HL-60 (cell line): ENCODE measurements around the gene RENBP.
"Not testable (repeated sequence)": the region's sequence is repeated elsewhere in the genome, so short reads cannot be mapped to it uniquely, and the experiment has no call there.

Experiments used
- DNase-seq, 2 experiments: peaks; one replicate each; pipeline ENCODE4 v3.0.0-alpha.2; 2010 to 2020; ENCODE audit warnings: low read depth in 1 of 2, low spot score in 1 of 2
- H3K27ac ChIP-seq: fragments of 250-450 bp; sonication (Bioruptor Pico); replicated peaks from 2 replicates; pipeline ENCODE4 v1.5.1; 2020; ENCODE audit warnings: mild to moderate bottlenecking, moderate library complexity
- H3K27me3 ChIP-seq: fragments of 250-450 bp; sonication (Bioruptor Pico); 2 replicates; pipeline ENCODE4 v1.5.1; 2021; ENCODE audit warnings: mild to moderate bottlenecking, moderate library complexity; ENCODE audit not compliant: insufficient read depth, poor library complexity, severe bottlenecking
- H3K4me3 ChIP-seq: replicated peaks from 2 replicates; pipeline ENCODE4 v1.5.1; 2011; ENCODE audit warnings: mild to moderate bottlenecking, control low read depth, low read length; ENCODE audit not compliant: insufficient read depth
- CTCF ChIP-seq: IDR thresholded peaks from one replicate; pipeline ENCODE4 v1.5.1; 2011; ENCODE audit warnings: low read length, control low read depth, inconsistent platforms; ENCODE audit not compliant: insufficient read depth
- GABPA ChIP-seq: IDR thresholded peaks from 2 replicates; pipeline ENCODE4 v1.6.1; 2012; ENCODE audit warnings: low read depth
- POLR2AphosphoS5 ChIP-seq: IDR thresholded peaks from 2 replicates; pipeline ENCODE4 v1.6.1; 2012; ENCODE audit warnings: low read depth
- REST ChIP-seq: IDR thresholded peaks from 2 replicates; pipeline ENCODE4 v1.6.1; 2012; ENCODE audit warnings: low read depth; ENCODE audit not compliant: insufficient replicate concordance
- SPI1 ChIP-seq: IDR thresholded peaks from 2 replicates; pipeline ENCODE4 v1.6.1; 2012; ENCODE audit warnings: low read depth, mild to moderate bottlenecking, borderline replicate concordance

The RENBP gene

GRCh38 chrX:153983321-153983801 is 38.9 kb upstream of the RENBP start:
- no peaks in the 10 kb centered on the region for H3K27me3 ChIP-seq
- TF ChIP-seq REST, result no peak
- TF ChIP-seq POLR2AphosphoS5, result no peak
- TF ChIP-seq GABPA, result no peak
- TF ChIP-seq SPI1, result no peak
- no peak for TF ChIP-seq CTCF
- H3K4me3 ChIP-seq, result no peak overlapping the region
- peak overlapping the region; percentile 89 for H3K27ac ChIP-seq
- peak; percentile 58 to 80 for DNase-seq

GRCh38 chrX:153981771-153982533 is 37.5 kb upstream of the RENBP start:
- H3K4me3 ChIP-seq, result no peak overlapping the region
- H3K27me3 ChIP-seq, result no peaks in the 10 kb centered on the region
- no peak for TF ChIP-seq GABPA
- TF ChIP-seq POLR2AphosphoS5, result peak; percentile 52; the same call in 1 of the 2 replicates
- TF ChIP-seq CTCF, result no peak
- peak overlapping the region; percentile 89 for H3K27ac ChIP-seq
- DNase-seq, result peak; percentile 75 to 92

GRCh38 chrX:153981231-153981630 is 36.8 kb upstream of the RENBP start:
- no peak for DNase-seq

GRCh38 chrX:153980394-153980793 is 36.0 kb upstream of the RENBP start:
- H3K27ac ChIP-seq, result peak overlapping the region; percentile 50
- not testable (repeated sequence) for DNase-seq, H3K27me3 ChIP-seq

More at GRCh38 chrX:153981231-153981630, 36.8 kb upstream of the RENBP start:
- Histone ChIP-seq H3K27me3 (no peaks in the 10 kb centered on the region), H3K4me3 (no peak overlapping the region), H3K27ac (peak overlapping the region; percentile 50)
- no peak for TF ChIP-seq GABPA
- no peak for TF ChIP-seq POLR2AphosphoS5
- TF ChIP-seq SPI1, result no peak
- no peak for TF ChIP-seq CTCF
- no peak for TF ChIP-seq REST

More at GRCh38 chrX:153980394-153980793, 36.0 kb upstream of the RENBP start:
- H3K4me3 ChIP-seq, result not testable (repeated sequence)
